C4-2B (cell line): ENCODE results near the gene GLMP.
"Not testable (repeated sequence)": the region's sequence is repeated elsewhere in the genome, so short reads cannot be mapped to it uniquely, and the experiment has no call there.

Source experiments
- H3K27ac ChIP-seq: fragments of 450-650 bp; 2 replicates; pipeline ENCODE4 v1.5.1; 2017
- CTCF ChIP-seq: fragments of 450-650 bp; conservative IDR thresholded peaks from 2 replicates; pipeline ENCODE4 v1.5.1; 2017; ENCODE audit warnings: mild to moderate bottlenecking
- ZFX ChIP-seq: fragments of 450-650 bp; IDR thresholded peaks from 2 replicates; pipeline ENCODE4 v1.6.1; 2017

Gene GLMP

DNA sequence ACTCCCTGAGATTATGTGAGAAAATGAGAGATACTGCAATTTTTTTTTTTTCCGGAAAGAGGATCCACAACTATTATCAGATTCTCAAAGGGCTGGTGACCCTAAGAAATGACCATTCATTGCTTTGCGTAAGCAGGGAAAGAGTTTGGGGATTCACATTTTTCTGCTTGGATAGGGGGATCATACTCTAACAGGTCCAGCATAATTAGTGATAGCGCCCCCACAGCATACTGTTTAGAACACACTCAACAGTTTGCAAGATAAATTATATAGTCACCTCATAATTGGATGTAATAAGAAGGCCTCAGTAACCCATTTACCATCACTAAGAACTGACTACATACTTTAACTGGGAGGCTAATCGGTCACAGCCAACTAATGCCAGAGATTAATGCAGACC lies 40.8 kb upstream of the GLMP start:
- H3K27ac ChIP-seq = no peak overlapping the region
- TF ChIP-seq CTCF = no peak
- no peak for TF ChIP-seq ZFX

DNA sequence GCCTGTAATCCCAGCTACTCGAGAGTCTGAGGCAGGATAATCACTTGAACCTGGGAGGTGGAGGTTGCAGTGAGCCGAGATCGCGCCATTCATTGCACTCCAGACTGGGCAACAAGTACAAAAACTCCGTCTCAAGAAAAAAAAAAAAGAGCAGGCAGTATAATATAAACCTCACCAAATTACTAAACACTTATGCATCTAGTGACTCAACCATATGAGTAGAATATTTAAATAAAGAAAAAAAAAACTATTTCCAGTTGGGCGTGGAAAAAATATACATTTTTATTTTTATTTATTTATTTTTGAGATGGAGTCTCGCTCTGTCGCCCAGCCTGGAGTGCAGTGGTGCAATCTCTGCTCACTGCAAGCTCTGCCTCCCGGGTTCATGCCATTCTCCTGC lies 27.7 kb upstream of the GLMP start:
- not testable (repeated sequence) for H3K27ac ChIP-seq

DNA sequence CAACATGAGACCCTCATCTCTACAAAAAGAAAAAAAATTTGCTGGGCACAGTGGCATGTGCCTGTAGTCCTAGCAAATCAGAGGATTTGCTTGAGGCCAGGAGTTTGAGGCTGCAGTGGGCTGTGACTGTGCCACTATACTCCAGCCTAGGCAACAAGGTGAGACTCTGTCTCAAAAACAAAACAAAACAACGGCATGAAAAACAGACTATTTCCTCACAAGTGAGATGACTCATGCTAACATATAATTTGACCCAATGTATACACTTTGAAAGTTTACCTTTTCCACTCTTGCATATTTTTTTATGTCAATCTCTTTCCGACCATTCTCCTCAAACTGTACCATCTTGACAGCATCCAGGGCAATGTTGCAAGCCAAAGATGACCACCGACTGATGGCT lies 25.1 kb upstream of the GLMP start:
- no peak overlapping the region for H3K27ac ChIP-seq
- no peak for TF ChIP-seq ZFX
- TF ChIP-seq CTCF = no peak

DNA sequence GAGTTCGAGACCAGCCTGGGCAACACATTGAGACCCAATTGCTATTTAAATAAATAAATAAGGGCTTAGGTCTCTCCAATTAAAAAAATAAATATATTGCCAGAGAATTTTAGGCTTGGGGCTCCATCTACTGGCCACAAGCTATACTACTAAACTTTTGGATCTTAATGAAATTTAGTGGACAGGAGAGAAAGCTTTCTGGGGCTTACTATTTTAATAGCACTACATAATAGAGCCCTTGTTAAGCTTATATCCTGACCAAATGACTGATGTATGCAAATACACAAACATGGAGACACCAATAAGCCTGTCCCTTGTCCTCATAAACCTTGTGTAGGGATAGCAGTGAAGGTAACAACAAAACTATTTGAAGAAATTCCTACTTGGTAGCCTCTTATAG lies 24.2 kb upstream of the GLMP start:
- H3K27ac ChIP-seq = no peak overlapping the region
- TF ChIP-seq ZFX (no peak), CTCF (peak; percentile 83)

DNA sequence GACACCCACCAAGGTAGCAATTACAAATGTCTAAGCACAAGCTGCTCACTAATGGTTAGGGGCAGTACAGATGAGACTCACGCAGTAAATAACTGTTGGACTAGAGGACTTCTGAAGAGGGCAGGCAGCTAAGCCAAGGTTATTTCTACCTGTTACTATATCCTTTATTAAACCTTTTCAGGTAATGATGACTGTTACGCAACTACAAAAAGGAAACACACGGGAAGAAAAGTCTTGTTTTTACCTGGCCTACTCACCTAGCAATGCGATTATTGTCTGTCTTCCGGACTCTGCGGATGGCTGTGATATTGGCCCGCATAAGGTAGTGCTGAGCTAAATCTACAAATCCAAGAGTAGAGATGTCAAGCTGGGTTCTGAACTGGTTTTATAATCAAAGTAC lies 21.4 kb upstream of the GLMP start:
- H3K27ac ChIP-seq = no peak overlapping the region
- TF ChIP-seq ZFX = no peak
- TF ChIP-seq CTCF = no peak

- TF ChIP-seq CTCF (no peak), ZFX (no peak)
- peak overlapping the region; percentile 11; the same call in 1 of the 2 replicates for H3K27ac ChIP-seq
Measured at GRCh38 chr1:156310962-156311361, 15.5 kb upstream of the GLMP start.

DNA sequence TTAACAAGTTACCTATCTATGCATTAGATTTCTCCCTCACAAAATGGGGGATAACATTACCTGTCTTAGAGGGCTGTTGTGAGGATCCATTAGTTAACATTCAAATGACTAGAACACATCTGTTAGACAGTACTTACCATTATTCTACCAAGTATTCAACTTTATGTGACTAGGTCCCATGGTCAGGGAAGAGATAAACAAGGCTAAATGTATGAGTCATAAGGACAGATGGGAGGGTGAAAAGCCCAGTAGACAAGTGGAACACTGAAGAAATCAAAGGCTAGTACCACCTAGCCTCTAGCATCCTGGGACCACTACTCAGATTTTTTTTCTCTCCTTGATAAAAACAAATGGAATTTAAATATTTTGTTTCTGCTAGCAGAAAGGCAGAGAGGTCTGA lies 12.6 kb upstream of the GLMP start:
- H3K27ac ChIP-seq = no peak overlapping the region
- TF ChIP-seq ZFX (no peak), CTCF (no peak)

DNA sequence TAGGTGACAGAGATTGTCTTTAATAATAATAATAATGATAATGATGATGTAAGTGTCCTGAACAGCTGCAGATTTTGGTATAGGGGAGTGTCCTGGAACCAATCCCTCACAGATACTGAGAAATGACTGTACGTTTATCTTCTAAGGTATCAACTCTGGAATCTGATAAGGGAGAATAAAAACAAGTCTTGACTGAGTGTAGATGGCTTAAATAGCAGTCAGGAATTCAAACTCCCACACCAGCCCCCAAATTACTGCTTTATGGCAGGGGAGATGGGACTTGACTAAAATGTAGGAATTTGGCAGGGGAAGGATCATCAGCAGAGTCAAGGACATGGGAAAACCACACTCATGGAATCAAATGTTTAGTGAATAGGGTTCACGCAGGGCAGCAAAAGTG lies 9.7 kb upstream of the GLMP start:
- no peak overlapping the region for H3K27ac ChIP-seq
- TF ChIP-seq CTCF = no peak
- no peak for TF ChIP-seq ZFX
